H1 (cell line): Measurements from ENCODE around the gene FGF14. TPM values are rescaled to one million over a fixed set of nuclear protein-coding genes. Genes with fewer than 3 reads are reported as not detected.

Source experiments
- CBX5 ChIP-seq: fragments of 300-800, 300-1000 bp; sonication (generic); IDR thresholded peaks from 2 replicates; pipeline ENCODE4 v1.7.1; 2016; ENCODE audit warnings: antibody characterized with exemption, low read length, low read depth
- CTBP2 ChIP-seq: IDR thresholded peaks from 2 replicates; pipeline ENCODE4 v1.7.0; 2011; ENCODE audit warnings: borderline replicate concordance, mild to moderate bottlenecking, moderate library complexity, mixed read lengths, low read length; ENCODE audit not compliant: insufficient read depth, insufficient read length
- EP300 ChIP-seq, 2 experiments: IDR thresholded peaks; 1 replicate in 1 of 2; 2 replicates in 1 of 2; pipeline ENCODE4 v1.6.1; 2011 to 2012; ENCODE audit warnings: low read depth in 2 of 2, low read length in 2 of 2, mild to moderate bottlenecking in 2 of 2, borderline replicate concordance in 1 of 2, inconsistent platforms in 1 of 2, moderate library complexity in 1 of 2
- polyA plus RNA-seq, 7 experiments: library from polyadenylated mRNA; depleted of rRNA in 3 of 7; stranded (reverse) in 5 of 7; unstranded in 2 of 7; fragments of >200 nt in 5 of 7; fragments of 200-250 nt in 2 of 7; gene quantifications; 1 replicate in 5 of 7; 2 replicates in 1 of 7; 4 replicates in 1 of 7; pipeline versions ENCODE4 v1.2.1 to v1.2.3, GENCODE V29; 2011 to 2013; ENCODE audit warnings: missing spikeins in 2 of 7, mixed read lengths in 2 of 7
- total RNA-seq: library from RNA; stranded (reverse); fragmentation: NEBNext Ultra II Directional; extraction: Animal tissue kit (Norgen Biotek cat#: 25700); gene quantifications from 2 replicates; pipeline ENCODE4 v1.2.1, GENCODE V29; 2021

The FGF14 gene
- total and polyA plus RNA-seq, 2 of the 8 experiments (the other 6 are each of a cell fraction or from before 2014, with no cell fraction given): 0.05 to 0.58 TPM

GRCh38 chr13:101673360-101674105, 728.3 kb downstream of the FGF14 start (continued):
- TF ChIP-seq CBX5 (no peak), CTBP2 (no peak), EP300 (IDR thresholded peaks at IDR 0.05; ENCODE audit: borderline replicate concordance in 1 of 2, low read depth in 2 of 2, low read length in 2 of 2) (no peak)
- TF ChIP-seq, all 59 proteins: peak for 0
